22Rv1 (cell line): ENCODE data around the gene AP1S2.

Experiments
- ZFX ChIP-seq: fragments of 450-650 bp; IDR thresholded peaks from 2 replicates; pipeline ENCODE4 v1.6.1; 2017; ENCODE audit warnings: antibody characterized with exemption, borderline replicate concordance
- TF ChIP-seq, protein P1 (sequence below): fragments of 450-650 bp; IDR thresholded peaks from 2 replicates; pipeline ENCODE4 v1.5.1; 2017; ENCODE audit warnings: mild to moderate bottlenecking

- TF ChIP-seq, protein P1, sequence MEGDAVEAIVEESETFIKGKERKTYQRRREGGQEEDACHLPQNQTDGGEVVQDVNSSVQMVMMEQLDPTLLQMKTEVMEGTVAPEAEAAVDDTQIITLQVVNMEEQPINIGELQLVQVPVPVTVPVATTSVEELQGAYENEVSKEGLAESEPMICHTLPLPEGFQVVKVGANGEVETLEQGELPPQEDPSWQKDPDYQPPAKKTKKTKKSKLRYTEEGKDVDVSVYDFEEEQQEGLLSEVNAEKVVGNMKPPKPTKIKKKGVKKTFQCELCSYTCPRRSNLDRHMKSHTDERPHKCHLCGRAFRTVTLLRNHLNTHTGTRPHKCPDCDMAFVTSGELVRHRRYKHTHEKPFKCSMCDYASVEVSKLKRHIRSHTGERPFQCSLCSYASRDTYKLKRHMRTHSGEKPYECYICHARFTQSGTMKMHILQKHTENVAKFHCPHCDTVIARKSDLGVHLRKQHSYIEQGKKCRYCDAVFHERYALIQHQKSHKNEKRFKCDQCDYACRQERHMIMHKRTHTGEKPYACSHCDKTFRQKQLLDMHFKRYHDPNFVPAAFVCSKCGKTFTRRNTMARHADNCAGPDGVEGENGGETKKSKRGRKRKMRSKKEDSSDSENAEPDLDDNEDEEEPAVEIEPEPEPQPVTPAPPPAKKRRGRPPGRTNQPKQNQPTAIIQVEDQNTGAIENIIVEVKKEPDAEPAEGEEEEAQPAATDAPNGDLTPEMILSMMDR, result no peak
- no peak for TF ChIP-seq ZFX
Measured at GRCh38 chrX:15781961-15782699, 72.5 kb downstream of the AP1S2 start.
